Measurements from ENCODE around the gene DAGLA. TPM values are rescaled to one million over a fixed set of nuclear protein-coding genes. Genes with fewer than 3 reads are reported as not detected.

The DAGLA gene
- total RNA-seq, 4 donors from 2014 or later: 1.5 to 5.6 (median 3.4) TPM

GRCh38 chr11:61699737-61700160, 19.6 kb downstream of the DAGLA start:
- Histone ChIP-seq H3K27ac (peak overlapping the region in 3 of 4 donors; percentile 80 to 91 (median 88)), H3K4me1 (peaks cover 0 to 73% (median 58%) of the 10 kb centered on the region in 3 donors), H3K36me3 (no peaks in the 10 kb centered on the region), H3K27me3 (no peaks in the 10 kb centered on the region), H3K9me3 (no peaks in the 10 kb centered on the region), H3K4me3 (no peak overlapping the region)
- 80% methylated on average over 2 of the region's 13 CpGs; no CpG with 5 or more reads in 1 of the 2 donors for WGBS, 2 donors (ENCODE audit: low coverage in 1 of 2)
- no peak for ATAC-seq
- TF ChIP-seq EP300 (IDR thresholded peaks at IDR 0.05) (no peak), CTCF (IDR thresholded peaks at IDR 0.05) (no peak), POLR2A (IDR thresholded peaks at IDR 0.05) (no peak), POLR2AphosphoS5 (IDR thresholded peaks at IDR 0.05) (no peak)

GRCh38 chr11:61700212-61700611, 20.0 kb downstream of the DAGLA start:
- H3K4me3 ChIP-seq: no peak overlapping the region
- no peaks in the 10 kb centered on the region for H3K27me3 ChIP-seq
- WGBS, 2 donors (ENCODE audit: low coverage in 1 of 2): 67% methylated on average over 2 of the region's 5 CpGs; no CpG with 5 or more reads in 1 of the 2 donors
- TF ChIP-seq EP300 (IDR thresholded peaks at IDR 0.05) (no peak), POLR2AphosphoS5 (IDR thresholded peaks at IDR 0.05) (no peak), CTCF (IDR thresholded peaks at IDR 0.05) (no peak), POLR2A (IDR thresholded peaks at IDR 0.05) (no peak)
- no peaks in the 10 kb centered on the region for H3K36me3 ChIP-seq
- H3K9me3 ChIP-seq: no peaks in the 10 kb centered on the region
- peaks cover 0 to 68% (median 54%) of the 10 kb centered on the region in 3 donors for H3K4me1 ChIP-seq
- H3K27ac ChIP-seq: peak overlapping the region in 3 of 4 donors; percentile 80 to 91 (median 88)
- ATAC-seq: no peak

GRCh38 chr11:61700720-61701119, 20.5 kb downstream of the DAGLA start:
- H3K4me3 ChIP-seq: no peak overlapping the region
- H3K27ac ChIP-seq: peak overlapping the region in 3 of 4 donors; percentile 80 to 91 (median 88)
- H3K9me3 ChIP-seq: no peaks in the 10 kb centered on the region
- TF ChIP-seq POLR2AphosphoS5 (IDR thresholded peaks at IDR 0.05) (no peak), CTCF (IDR thresholded peaks at IDR 0.05) (no peak), POLR2A (IDR thresholded peaks at IDR 0.05) (no peak), EP300 (IDR thresholded peaks at IDR 0.05) (no peak)
- WGBS, 2 donors (ENCODE audit: low coverage in 1 of 2): 87 to 100% methylated on average over 1 to 6 of the region's 8 CpGs
- no peak for ATAC-seq
- H3K27me3 ChIP-seq: no peaks in the 10 kb centered on the region
- H3K36me3 ChIP-seq: no peaks in the 10 kb centered on the region
- peaks cover 0 to 63% (median 48%) of the 10 kb centered on the region in 3 donors for H3K4me1 ChIP-seq

GRCh38 chr11:61701242-61701886, 21.2 kb downstream of the DAGLA start:
- Histone ChIP-seq H3K27me3 (no peaks in the 10 kb centered on the region), H3K27ac (peak overlapping the region in 3 of 4 donors; percentile 80 to 91 (median 88)), H3K36me3 (no peaks in the 10 kb centered on the region), H3K9me3 (no peaks in the 10 kb centered on the region), H3K4me3 (no peak overlapping the region), H3K4me1 (peaks cover 0 to 57% (median 42%) of the 10 kb centered on the region in 3 donors)
- 67 to 80% methylated on average over 1 to 3 of the region's 18 CpGs for WGBS, 2 donors (ENCODE audit: low coverage in 1 of 2)
- ATAC-seq: no peak
- TF ChIP-seq POLR2AphosphoS5 (IDR thresholded peaks at IDR 0.05) (no peak), EP300 (IDR thresholded peaks at IDR 0.05) (no peak), CTCF (IDR thresholded peaks at IDR 0.05) (peak in 2 of 4 experiments; percentile 13 to 51)

Measured in gastroesophageal sphincter (tissue), 4 donors.